Neural crest cell (in vitro differentiated cells): ENCODE results near the gene NHEJ1. TPM values are rescaled to one million over a fixed set of nuclear protein-coding genes. Genes with fewer than 3 reads are reported as not detected.
A peak's percentile ranks its signal among the peaks of the same experiment; 100 is the strongest.

Source experiments
- DNase-seq: peaks from one replicate; pipeline ENCODE4 v3.0.0; 2021; ENCODE audit warnings: low read depth, mixed read lengths, low spot score
- H3K27ac Mint-ChIP-seq: one replicate; pipeline ENCODE4 v1.8.0; 2021; ENCODE audit warnings: mild to moderate bottlenecking, mixed read lengths; ENCODE audit not compliant: unreplicated experiment
- H3K27me3 Mint-ChIP-seq: 2 replicates; pipeline ENCODE4 v1.8.0; 2021; ENCODE audit warnings: low read depth, mild to moderate bottlenecking, mixed read lengths
- H3K36me3 Mint-ChIP-seq: 2 replicates; pipeline ENCODE4 v1.8.0; 2021; ENCODE audit warnings: low read depth, mild to moderate bottlenecking, mixed read lengths
- H3K4me1 Mint-ChIP-seq: 2 replicates; pipeline ENCODE4 v1.8.0; 2021; ENCODE audit warnings: mixed read lengths
- H3K4me3 Mint-ChIP-seq: one replicate; pipeline ENCODE4 v1.8.0; 2021; ENCODE audit warnings: mild to moderate bottlenecking, mixed read lengths
- H3K9me3 Mint-ChIP-seq: 2 replicates; pipeline ENCODE4 v1.8.0; 2021; ENCODE audit warnings: mixed read lengths
- total RNA-seq: library from RNA; stranded (reverse); gene quantifications from 2 replicates; pipeline ENCODE4 v1.2.1, GENCODE V29; 2021
- TF ChIP-seq, protein P1 (sequence below): fragments of 200-600 bp; sonication (generic); conservative IDR thresholded peaks from 2 replicates; pipeline ENCODE4 v1.5.0; 2021; ENCODE audit warnings: antibody characterized with exemption, mild to moderate bottlenecking

Gene NHEJ1
- total RNA-seq, 1 donor from 2014 or later, result 26.8 TPM

DNA sequence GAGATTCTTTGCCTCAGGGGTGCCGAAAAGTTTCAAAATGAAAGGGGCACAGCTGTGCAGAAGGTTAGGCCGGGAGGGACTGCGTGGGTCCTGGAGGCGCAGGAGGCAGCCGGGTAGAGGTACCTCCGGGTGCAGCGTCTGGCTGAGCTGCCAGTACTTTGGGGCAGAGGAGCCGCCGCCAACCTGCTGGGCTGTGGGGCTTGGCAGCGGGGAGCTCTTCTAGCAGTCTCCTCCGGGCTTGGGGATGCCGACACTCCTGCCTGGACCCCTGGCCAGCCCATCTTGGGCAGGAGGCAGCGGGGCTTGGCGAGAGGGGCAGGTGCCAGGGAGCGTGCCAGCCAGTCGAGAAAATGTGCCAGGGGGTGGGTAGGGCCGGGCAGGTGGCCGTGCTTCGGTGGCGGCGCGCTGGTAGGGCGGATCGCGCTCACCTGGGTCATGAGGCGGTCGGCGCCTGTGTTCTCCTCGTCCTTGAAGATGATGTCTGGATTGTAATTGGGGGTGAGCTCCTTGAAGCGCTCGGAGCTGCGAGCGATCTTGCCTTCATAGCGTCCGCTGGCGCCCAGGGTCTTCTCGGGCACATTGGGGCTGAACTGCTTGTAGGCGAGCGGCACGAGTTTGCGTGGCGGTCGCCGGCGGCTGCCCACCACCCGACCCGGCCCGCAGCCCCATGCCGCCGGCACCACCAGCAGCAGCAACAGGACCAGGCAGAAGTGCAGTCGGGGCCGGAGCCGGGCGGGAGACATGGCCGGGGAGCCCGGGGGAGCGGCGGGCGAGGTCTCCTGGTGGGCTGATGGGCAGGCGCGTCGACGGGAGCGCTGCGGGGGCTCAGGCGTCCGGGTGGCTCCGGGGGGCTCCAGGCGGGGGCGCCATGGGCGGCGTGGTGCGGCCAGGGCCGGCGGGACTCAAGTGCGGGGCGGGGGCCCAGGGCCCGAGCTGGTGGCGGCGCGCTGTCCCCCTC, 100.6 kb downstream of the NHEJ1 start:
- H3K9me3 Mint-ChIP-seq, result no peaks in the 10 kb centered on the region
- TF ChIP-seq, protein P1, sequence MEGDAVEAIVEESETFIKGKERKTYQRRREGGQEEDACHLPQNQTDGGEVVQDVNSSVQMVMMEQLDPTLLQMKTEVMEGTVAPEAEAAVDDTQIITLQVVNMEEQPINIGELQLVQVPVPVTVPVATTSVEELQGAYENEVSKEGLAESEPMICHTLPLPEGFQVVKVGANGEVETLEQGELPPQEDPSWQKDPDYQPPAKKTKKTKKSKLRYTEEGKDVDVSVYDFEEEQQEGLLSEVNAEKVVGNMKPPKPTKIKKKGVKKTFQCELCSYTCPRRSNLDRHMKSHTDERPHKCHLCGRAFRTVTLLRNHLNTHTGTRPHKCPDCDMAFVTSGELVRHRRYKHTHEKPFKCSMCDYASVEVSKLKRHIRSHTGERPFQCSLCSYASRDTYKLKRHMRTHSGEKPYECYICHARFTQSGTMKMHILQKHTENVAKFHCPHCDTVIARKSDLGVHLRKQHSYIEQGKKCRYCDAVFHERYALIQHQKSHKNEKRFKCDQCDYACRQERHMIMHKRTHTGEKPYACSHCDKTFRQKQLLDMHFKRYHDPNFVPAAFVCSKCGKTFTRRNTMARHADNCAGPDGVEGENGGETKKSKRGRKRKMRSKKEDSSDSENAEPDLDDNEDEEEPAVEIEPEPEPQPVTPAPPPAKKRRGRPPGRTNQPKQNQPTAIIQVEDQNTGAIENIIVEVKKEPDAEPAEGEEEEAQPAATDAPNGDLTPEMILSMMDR, result no peak
- peaks cover 86% of the 10 kb centered on the region for H3K27me3 Mint-ChIP-seq
- H3K4me3 Mint-ChIP-seq, result peak overlapping the region; percentile 34
- no peaks in the 10 kb centered on the region for H3K4me1 Mint-ChIP-seq
- no peak for DNase-seq
- no peak overlapping the region for H3K27ac Mint-ChIP-seq
- H3K36me3 Mint-ChIP-seq, result no peaks in the 10 kb centered on the region

DNA sequence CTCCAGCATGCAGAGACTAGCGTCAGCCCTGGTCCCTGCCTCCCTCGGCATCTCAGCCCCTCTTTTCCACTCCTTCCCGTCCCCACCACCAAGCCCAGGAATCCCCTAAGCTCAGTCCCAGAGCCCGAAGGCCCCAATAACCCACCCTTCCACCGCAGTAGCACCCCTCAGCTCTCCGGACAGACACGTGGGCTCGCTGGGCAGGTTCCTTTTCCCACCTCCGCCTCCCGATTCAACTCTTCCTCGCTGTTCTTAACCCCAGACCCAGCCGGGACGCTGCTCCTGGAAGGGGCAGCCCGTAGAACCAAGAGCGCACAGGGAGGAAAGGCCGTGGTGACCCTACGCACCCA, 101.3 kb downstream of the NHEJ1 start:
- Mint-ChIP-seq H3K4me1 (no peaks in the 10 kb centered on the region), H3K36me3 (no peaks in the 10 kb centered on the region), H3K4me3 (no peak overlapping the region), H3K9me3 (no peaks in the 10 kb centered on the region), H3K27ac (no peak overlapping the region), H3K27me3 (peaks cover 85% of the 10 kb centered on the region)
- DNase-seq, result no peak
- TF ChIP-seq, protein P1, result no peak

DNA sequence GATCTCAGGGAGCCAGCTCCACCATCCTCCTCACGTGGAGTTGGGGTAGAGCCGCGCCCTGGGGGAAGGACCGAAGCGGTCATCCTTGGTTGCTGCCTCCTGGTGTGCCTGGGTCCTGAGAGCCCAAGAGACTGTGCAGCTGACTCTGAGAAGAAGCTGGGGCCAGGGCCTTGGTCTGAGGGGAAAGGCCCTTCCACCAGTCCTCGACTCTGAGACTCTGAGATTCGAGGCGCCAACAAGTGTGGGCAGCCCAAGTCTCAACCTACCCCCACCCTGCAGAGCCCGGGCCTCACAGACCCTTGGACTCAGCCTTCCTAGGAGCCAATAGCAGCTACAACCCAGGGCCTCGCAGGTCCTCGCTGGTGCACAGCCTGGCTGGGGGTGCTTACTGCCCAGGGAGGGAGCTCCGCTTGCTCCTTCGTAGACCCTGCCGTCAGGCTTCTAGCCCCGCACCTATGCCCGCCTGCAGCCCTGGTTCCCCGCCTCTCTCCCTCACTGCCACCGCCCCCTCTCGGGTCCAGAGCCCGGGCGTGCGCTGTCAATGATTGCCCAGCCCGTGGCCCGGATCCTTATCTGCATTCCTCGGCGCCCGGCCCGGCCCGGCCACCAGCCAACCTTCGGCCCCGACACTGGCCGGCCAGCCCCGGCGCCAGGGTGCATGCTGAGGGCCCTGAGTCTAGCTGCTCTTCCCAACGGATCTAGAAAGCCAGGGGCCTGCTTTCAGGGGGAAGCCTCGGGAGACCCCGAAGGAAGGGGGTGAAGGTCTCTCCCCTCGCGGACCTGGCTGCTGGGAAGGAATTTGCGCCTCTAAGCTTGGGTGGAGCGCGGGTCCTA, 101.9 kb downstream of the NHEJ1 start:
- TF ChIP-seq, protein P1, result no peak
- Mint-ChIP-seq H3K9me3 (no peaks in the 10 kb centered on the region), H3K27me3 (peaks cover 84% of the 10 kb centered on the region), H3K4me1 (no peaks in the 10 kb centered on the region), H3K27ac (no peak overlapping the region), H3K36me3 (no peaks in the 10 kb centered on the region), H3K4me3 (no peak overlapping the region)
- no peak for DNase-seq

DNA sequence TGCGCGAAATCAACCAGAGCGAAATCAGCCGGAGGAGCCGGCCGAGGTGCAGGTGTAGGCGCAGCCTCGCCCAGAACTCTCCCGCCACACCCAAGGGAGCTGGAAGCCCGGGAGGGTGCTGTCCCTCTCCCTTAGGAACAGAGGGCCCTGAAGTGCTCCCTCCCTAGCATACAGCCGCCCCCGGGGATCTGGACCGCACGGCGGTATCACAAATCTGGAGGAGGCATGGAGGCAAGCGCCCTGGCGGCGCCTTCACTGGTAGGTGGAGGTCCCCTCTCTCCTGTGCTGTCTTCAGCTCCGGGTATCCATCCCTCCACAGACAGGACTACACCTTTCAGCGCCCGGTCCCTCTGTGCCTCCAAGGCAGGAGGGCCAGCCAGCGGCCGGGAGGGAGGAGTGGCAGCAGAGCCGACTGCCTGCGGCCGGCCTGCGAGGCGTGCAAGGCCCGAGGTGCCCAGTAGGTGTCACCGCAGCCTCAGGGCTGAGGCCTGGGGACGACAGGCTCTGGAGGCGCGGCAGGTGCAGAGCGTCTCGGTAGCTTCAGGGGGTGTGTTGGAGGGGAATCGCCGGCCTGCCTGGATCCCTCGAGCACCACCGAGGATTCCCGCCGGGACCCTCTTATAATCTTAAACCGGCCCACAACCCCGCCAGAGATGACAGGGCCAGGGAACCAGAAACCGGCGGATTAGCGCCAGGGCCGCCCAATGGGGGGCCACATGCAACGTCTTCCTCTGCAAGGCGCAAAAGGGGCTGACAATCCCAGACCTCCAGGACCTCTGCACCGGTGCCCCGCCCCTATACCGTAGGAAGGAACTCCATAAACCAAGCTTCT, 102.7 kb downstream of the NHEJ1 start:
- no peaks in the 10 kb centered on the region for H3K4me1 Mint-ChIP-seq
- H3K9me3 Mint-ChIP-seq, result no peaks in the 10 kb centered on the region
- no peak overlapping the region for H3K4me3 Mint-ChIP-seq
- H3K27me3 Mint-ChIP-seq, result peaks cover 83% of the 10 kb centered on the region
- no peak overlapping the region for H3K27ac Mint-ChIP-seq
- H3K36me3 Mint-ChIP-seq, result no peaks in the 10 kb centered on the region
- TF ChIP-seq, protein P1, result peak; percentile 81
- peak; percentile 62 for DNase-seq
